Measurements from ENCODE around the gene SORL1. TPM values are rescaled to one million over a fixed set of nuclear protein-coding genes. Genes with fewer than 3 reads are reported as not detected.
"Not testable (repeated sequence)": the region's sequence is repeated elsewhere in the genome, so short reads cannot be mapped to it uniquely, and the experiment has no call there.

SORL1 gene
- polyA plus RNA-seq, 1 donor, result 31.0 TPM

DNA sequence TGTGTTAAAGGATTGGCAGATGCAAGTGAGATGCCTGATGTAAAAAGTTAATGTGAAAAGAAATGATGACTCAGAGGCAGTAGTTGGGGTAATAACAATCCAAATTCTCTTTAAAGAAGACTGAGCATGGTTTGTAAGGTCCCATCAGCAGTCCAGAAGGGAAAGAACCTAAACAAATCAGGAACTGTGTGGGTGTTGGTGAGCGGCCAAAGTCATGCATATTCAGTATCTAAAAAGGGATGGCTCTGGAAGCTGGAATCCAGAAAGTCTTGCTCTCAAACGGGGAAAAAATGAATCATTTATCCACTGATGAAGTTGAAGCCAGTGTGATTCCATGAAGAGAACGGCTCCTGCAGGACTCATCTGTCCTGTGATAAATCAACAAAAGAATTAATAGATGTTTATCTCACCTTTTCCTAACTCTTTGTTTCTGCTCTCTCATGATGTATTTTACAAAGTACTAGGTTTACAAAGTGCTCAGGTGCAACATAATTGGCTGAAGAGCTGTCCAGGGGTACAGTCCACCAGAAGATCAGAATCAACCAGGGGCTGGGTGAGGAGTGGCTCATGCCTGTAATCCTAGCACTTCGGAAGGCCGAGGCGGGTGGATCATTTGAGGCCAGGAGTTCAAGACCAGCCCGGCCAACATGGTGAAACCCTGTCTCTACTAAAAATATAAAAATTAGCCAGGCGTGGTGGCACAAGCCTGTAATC is 21.1 kb downstream of the SORL1 start:
- H3K9me3 ChIP-seq (ENCODE audit: control insufficient read depth, low read depth, low read length), result no peaks in the 10 kb centered on the region
- H3K27ac ChIP-seq (ENCODE audit: low read length), result no peak overlapping the region
- no peaks in the 10 kb centered on the region for H3K27me3 ChIP-seq (ENCODE audit: control insufficient read depth, insufficient read depth, low read length)
- no peaks in the 10 kb centered on the region for H3K4me1 ChIP-seq (ENCODE audit: control insufficient read depth, insufficient read depth, low read length)
- H3K4me3 ChIP-seq (ENCODE audit: low read length), result no peak overlapping the region
- peaks cover 20% of the 10 kb centered on the region for H3K36me3 ChIP-seq (ENCODE audit: control insufficient read depth, insufficient read depth, low read length)
- 80% methylated on average over 1 of the region's 8 CpGs for WGBS (ENCODE audit: insufficient coverage, low lambda C conversion rate)
- DNase-seq, result no peak

DNA sequence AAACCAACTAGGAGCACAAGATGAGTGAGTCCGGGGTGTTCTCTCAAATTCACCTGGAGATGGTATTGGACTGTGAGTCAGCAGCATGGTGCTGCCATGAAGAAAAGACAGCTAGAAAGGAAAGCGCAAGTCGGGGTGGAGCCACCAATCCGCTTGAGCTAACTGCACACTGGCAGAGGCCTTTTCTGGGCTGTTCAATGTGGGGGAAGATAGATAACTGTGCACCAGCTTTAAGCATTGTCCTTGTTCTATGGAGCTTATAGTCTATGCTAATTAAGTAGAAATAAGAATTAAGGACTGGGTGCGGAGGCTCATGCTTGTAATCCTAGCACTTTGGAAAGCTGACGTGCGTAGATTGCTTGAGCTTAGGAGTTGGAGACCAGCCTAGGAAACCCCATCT is 22.6 kb downstream of the SORL1 start:
- no peaks in the 10 kb centered on the region for H3K27me3 ChIP-seq (ENCODE audit: control insufficient read depth, insufficient read depth, low read length)
- WGBS (ENCODE audit: insufficient coverage, low lambda C conversion rate), result no CpG with 5 or more reads among the region's 7 CpGs
- no peak overlapping the region for H3K4me3 ChIP-seq (ENCODE audit: low read length)
- H3K36me3 ChIP-seq (ENCODE audit: control insufficient read depth, insufficient read depth, low read length), result peaks cover 24% of the 10 kb centered on the region
- no peaks in the 10 kb centered on the region for H3K4me1 ChIP-seq (ENCODE audit: control insufficient read depth, insufficient read depth, low read length)
- H3K9me3 ChIP-seq (ENCODE audit: control insufficient read depth, low read depth, low read length), result no peaks in the 10 kb centered on the region
- no peak for DNase-seq
- H3K27ac ChIP-seq (ENCODE audit: low read length), result no peak overlapping the region

DNA sequence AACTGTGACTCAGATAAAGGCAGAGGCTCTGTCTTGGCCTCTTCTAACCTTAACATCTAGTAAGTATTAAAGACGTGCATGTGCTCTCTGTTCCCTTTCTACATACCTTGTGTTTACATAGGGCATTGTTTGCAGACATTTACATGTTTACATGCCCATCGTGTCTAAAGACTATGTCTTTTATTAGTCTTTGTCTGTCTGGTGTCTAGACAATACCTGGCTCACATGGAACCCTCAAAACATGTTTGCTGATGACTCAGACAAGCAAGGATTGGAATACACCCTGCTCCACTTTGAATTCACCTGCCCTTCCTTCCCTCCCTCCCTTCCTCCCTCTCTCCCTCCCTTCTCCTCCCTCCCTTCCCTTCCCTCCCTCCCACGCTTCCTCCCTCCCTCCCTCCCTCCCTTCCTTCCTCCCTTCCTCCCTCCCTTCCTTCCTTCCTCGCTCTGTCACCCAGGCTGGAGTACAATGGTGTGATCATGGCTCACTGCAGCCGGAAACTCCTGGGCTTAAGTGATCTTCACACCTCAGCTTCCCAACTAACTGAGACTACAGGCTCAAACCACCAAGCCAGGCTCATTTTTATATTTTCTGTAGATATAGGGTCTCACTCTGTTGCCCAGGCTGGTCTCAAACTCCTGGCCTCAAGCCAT is 24.4 kb downstream of the SORL1 start:
- WGBS (ENCODE audit: insufficient coverage, low lambda C conversion rate), result no CpG with 5 or more reads among the region's 5 CpGs
- Histone ChIP-seq H3K36me3 (ENCODE audit: control insufficient read depth, insufficient read depth, low read length) (peaks cover 10% of the 10 kb centered on the region), H3K4me3 (ENCODE audit: low read length) (no peak overlapping the region), H3K27me3 (ENCODE audit: control insufficient read depth, insufficient read depth, low read length) (no peaks in the 10 kb centered on the region), H3K9me3 (ENCODE audit: control insufficient read depth, low read depth, low read length) (no peaks in the 10 kb centered on the region), H3K4me1 (ENCODE audit: control insufficient read depth, insufficient read depth, low read length) (no peaks in the 10 kb centered on the region), H3K27ac (ENCODE audit: low read length) (no peak overlapping the region)
- DNase-seq, result peak in 1 of 2 donors; percentile 38

DNA sequence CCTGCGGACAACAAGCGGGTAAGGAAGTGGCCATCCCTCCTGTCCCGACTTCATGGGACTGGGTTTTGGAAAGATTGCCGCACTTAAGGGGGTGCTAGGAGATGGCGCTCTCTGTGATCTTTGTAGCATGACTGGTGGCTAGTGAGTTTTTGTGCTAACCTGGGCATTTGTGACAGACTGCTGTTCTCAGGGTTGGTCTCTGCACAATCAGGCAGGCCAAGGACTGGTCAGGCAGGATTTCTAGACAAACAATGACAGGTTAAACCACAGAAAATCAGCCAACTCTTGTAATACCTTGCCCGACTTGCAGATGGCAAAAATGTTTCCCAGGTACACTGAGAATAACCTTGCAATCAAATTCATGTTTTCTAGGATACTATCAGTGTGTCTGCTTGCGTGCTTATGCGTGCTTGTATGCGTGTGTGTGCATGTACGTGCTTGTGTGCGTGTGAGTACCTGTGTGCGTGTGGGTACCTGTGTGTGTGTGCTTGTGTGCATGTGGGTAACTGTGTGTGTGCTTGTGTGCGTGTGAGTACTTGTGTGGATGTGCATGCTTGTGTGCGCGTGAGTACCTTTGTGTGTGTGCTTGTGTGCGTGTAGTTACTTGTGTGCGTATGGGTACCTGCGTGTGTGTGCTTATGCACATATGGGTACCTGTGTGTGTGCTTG is 26.2 kb downstream of the SORL1 start:
- Histone ChIP-seq H3K27me3 (ENCODE audit: control insufficient read depth, insufficient read depth, low read length) (no peaks in the 10 kb centered on the region), H3K4me1 (ENCODE audit: control insufficient read depth, insufficient read depth, low read length) (no peaks in the 10 kb centered on the region), H3K4me3 (ENCODE audit: low read length) (no peak overlapping the region), H3K36me3 (ENCODE audit: control insufficient read depth, insufficient read depth, low read length) (peaks cover 10% of the 10 kb centered on the region), H3K27ac (ENCODE audit: low read length) (no peak overlapping the region), H3K9me3 (ENCODE audit: control insufficient read depth, low read depth, low read length) (no peaks in the 10 kb centered on the region)
- WGBS (ENCODE audit: insufficient coverage, low lambda C conversion rate), result no CpG with 5 or more reads among the region's 18 CpGs
- no peak for DNase-seq

DNA sequence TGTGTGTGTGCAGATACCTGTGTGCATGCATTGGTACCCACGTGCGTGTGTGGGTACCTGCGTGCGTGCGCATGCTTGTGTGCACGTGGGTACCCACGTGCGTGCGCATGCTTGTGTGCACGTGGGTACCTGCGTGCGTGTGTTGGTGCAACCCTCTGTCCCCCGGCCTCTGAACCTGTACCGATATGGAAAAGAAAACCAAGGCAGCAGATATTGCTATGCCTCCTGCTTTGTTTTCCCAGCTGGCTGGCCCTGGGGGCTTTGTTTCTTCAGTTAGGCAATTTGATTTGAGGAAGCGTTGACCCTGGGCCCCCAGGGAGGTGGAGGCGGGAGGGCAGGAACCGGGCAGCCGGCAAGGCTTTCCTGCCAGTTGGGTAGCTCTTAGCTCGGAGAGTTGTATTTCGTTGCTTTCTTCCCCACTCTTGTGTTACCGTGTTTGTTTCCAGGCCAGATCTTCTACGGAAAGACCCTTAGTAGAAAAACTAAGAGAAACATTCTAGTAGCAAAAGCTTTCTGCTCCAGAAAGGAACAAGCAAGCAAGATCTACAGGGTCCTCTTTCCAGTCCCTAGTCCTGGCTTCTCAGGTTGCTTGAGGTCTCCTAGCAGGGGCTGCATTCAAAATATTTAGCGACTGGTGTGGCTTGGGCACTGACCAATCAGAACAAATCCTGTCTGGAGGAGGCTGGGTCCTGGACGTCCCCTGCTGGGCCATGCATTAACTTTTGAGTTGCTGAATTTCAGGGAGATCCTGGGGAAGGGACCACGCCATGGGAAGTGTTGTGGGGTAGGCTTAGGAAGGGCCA is 27.0 kb downstream of the SORL1 start:
- Histone ChIP-seq H3K27ac (ENCODE audit: low read length) (no peak overlapping the region), H3K36me3 (ENCODE audit: control insufficient read depth, insufficient read depth, low read length) (peaks cover 10% of the 10 kb centered on the region), H3K4me1 (ENCODE audit: control insufficient read depth, insufficient read depth, low read length) (no peaks in the 10 kb centered on the region), H3K27me3 (ENCODE audit: control insufficient read depth, insufficient read depth, low read length) (no peaks in the 10 kb centered on the region), H3K4me3 (ENCODE audit: low read length) (no peak overlapping the region), H3K9me3 (ENCODE audit: control insufficient read depth, low read depth, low read length) (no peaks in the 10 kb centered on the region)
- DNase-seq, result no peak
- no CpG with 5 or more reads among the region's 25 CpGs for WGBS (ENCODE audit: insufficient coverage, low lambda C conversion rate)

DNA sequence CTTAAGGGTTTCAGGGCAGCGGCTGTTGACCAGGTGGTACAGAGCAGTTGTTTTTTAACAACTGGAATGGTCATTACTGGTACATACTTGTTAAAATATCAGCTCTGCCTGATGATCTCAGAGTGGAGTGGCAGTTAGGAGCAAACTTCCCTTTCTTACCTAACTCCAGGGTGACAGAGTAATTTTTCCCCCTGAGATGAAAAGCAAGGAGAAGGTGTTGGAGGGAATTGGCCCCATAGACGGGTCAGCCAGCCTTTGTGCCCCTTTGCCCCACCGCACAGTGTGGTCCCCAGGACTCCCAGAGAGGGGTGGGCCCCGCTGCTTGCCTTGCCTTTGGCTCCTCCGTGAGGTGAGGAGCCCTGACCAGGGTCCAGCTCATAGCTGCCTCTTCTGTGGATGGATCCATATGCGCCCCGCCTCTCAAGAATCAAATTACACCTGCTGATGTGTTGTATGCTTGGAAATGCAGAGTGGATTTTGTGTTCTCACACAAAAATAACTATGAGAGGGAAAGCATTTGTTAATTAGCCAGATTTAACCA is 27.7 kb downstream of the SORL1 start:
- Histone ChIP-seq H3K27ac (ENCODE audit: low read length) (no peak overlapping the region), H3K4me1 (ENCODE audit: control insufficient read depth, insufficient read depth, low read length) (no peaks in the 10 kb centered on the region), H3K4me3 (ENCODE audit: low read length) (no peak overlapping the region), H3K36me3 (ENCODE audit: control insufficient read depth, insufficient read depth, low read length) (peaks cover 10% of the 10 kb centered on the region), H3K27me3 (ENCODE audit: control insufficient read depth, insufficient read depth, low read length) (no peaks in the 10 kb centered on the region), H3K9me3 (ENCODE audit: control insufficient read depth, low read depth, low read length) (no peaks in the 10 kb centered on the region)
- no CpG with 5 or more reads among the region's 7 CpGs for WGBS (ENCODE audit: insufficient coverage, low lambda C conversion rate)
- DNase-seq, result no peak

DNA sequence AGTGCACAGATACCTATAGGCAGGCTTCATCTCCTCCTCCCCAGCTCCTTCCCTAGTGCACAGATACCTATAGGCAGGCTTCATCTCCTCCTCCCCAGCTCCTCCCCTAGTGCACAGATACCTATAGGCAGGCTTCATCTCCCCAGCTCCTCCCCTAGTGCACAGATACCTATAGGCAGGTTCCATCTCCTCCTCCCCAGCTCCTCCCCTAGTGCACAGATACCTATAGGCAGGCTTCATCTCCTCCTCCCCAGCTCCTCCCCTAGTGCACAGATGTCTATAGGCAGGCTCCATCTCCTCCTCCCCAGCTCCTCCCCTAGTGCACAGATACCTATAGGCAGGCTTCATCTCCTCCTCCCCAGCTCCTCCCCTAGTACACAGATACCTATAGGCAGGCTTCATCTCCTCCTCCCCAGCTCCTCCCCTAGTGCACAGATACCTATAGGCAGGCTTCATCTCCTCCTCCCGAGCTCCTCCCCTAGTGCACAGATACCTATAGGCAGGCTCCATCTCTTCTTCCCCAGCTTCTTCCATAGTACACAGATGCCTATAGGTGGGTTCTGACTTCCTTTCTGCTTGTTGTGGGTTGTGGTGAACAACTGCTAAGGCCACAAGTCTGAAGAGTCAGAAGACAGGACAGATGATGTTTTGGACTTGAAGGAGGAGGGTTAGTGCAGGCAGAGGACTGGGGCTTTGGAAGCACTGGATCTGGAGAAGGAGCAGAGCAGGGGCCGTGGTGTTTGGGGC is 29.5 kb downstream of the SORL1 start:
- H3K27me3 ChIP-seq (ENCODE audit: control insufficient read depth, insufficient read depth, low read length); H3K4me1 ChIP-seq (ENCODE audit: control insufficient read depth, insufficient read depth, low read length); DNase-seq; H3K4me3 ChIP-seq (ENCODE audit: low read length); H3K9me3 ChIP-seq (ENCODE audit: control insufficient read depth, low read depth, low read length); H3K27ac ChIP-seq (ENCODE audit: low read length): not testable (repeated sequence)
- H3K36me3 ChIP-seq (ENCODE audit: control insufficient read depth, insufficient read depth, low read length), result peaks cover 17% of the 10 kb centered on the region
- no CpG with 5 or more reads among the region's 2 CpGs for WGBS (ENCODE audit: insufficient coverage, low lambda C conversion rate)

DNA sequence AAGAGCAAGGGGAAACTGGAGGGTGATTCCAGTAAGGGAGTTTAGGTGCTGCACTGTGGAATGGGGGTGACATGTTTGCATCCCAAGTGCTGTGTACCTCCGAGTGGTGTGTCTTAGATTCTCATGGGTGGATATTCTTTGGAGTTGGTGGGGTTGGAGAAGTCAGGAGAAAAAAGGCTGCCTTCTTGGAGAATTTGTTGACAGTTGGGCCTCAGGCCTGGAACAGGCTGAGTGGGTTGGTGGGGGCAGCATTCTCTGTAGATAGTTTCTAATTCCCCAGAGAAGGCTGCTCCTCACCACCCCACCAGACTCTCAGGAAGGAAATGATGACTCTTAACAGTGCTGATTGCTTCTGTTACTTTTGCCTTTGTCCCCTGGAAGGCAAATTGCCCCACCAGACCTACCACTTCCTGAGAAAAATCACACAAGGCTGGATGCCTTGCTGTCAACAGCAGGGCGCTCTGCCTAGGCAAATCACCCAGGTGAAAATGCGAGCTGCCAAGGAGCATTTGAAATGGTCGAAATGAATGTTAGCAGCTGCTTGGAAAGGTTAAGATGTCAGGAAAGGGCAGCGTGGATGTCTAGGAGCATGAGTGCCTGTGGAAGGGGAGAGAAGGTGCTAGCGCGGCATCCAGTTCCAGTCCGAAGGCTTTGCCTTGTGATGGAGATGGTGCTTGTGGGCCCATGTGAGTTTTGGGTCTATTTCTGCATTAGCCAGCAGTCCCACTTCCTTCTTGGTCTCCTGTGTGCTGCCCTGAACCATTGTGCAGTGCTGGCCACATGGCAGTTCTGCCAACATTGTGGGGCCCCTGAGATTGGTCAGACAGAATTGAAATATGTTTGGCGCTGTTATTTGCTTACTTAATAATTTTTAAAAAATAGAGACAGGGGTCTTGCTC is 30.4 kb downstream of the SORL1 start:
- no peaks in the 10 kb centered on the region for H3K9me3 ChIP-seq (ENCODE audit: control insufficient read depth, low read depth, low read length)
- H3K36me3 ChIP-seq (ENCODE audit: control insufficient read depth, insufficient read depth, low read length), result peaks cover 21% of the 10 kb centered on the region
- no peak for DNase-seq
- H3K4me1 ChIP-seq (ENCODE audit: control insufficient read depth, insufficient read depth, low read length), result no peaks in the 10 kb centered on the region
- no peak overlapping the region for H3K4me3 ChIP-seq (ENCODE audit: low read length)
- WGBS (ENCODE audit: insufficient coverage, low lambda C conversion rate), result 83% methylated on average over 1 of the region's 9 CpGs
- no peak overlapping the region for H3K27ac ChIP-seq (ENCODE audit: low read length)
- no peaks in the 10 kb centered on the region for H3K27me3 ChIP-seq (ENCODE audit: control insufficient read depth, insufficient read depth, low read length)

DNA sequence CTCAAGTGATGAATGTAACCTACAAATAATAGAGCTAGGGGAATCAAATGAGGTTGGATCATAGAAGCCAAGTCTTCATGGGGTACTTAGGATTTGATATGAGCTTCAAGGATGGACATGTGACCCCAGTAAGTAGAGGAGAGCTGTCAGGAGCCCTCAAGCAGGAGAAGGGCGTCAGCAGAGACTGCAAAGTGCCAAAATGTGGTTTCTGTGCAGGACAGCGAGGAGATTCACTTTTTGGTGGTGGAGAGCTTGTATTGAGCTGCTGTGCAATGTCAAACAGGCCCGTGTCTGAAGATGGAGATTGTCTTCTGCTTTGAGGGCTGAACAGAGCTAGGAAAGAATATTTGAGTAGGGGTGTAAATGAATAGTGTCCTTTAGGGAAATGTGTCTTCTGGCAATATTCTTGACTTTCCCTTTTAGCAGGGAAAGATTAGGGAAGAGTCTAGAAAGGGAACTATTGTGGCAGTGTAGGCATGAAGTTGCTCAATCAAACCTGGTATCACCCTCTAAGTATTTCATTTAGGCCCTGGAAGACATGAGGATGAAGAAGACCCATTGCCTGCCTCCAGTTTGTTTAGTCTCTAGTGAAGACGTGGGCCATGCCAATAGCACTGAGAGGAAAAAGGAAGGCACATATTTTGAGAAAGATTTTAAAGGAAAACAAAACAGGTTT is 31.8 kb downstream of the SORL1 start:
- Histone ChIP-seq H3K27me3 (ENCODE audit: control insufficient read depth, insufficient read depth, low read length) (no peaks in the 10 kb centered on the region), H3K36me3 (ENCODE audit: control insufficient read depth, insufficient read depth, low read length) (peaks cover 27% of the 10 kb centered on the region), H3K9me3 (ENCODE audit: control insufficient read depth, low read depth, low read length) (no peaks in the 10 kb centered on the region), H3K27ac (ENCODE audit: low read length) (no peak overlapping the region), H3K4me3 (ENCODE audit: low read length) (no peak overlapping the region), H3K4me1 (ENCODE audit: control insufficient read depth, insufficient read depth, low read length) (no peaks in the 10 kb centered on the region)
- 100% methylated on average over 2 of the region's 4 CpGs for WGBS (ENCODE audit: insufficient coverage, low lambda C conversion rate)
- no peak for DNase-seq

Measured in large intestine (tissue), 3 donors.